H9 (cell line): ENCODE results near the gene ALB. TPM values are rescaled to one million over a fixed set of nuclear protein-coding genes. Genes with fewer than 3 reads are reported as not detected.

ENCODE experiments used
- DNase-seq: peaks from one replicate; pipeline ENCODE4 v3.0.0-alpha.2; 2017
- H2AFZ ChIP-seq: one replicate; pipeline ENCODE4 v1.6.1; 2013; ENCODE audit warnings: mild to moderate bottlenecking, low read length, control low read depth, moderate library complexity
- H2AK5ac ChIP-seq: 2 replicates; pipeline ENCODE4 v1.6.1; 2013; ENCODE audit warnings: low read length, control low read depth, mixed read lengths; ENCODE audit not compliant: insufficient read length
- H2BK120ac ChIP-seq: one replicate; pipeline ENCODE4 v1.6.1; 2013; ENCODE audit warnings: low read depth, mild to moderate bottlenecking, low read length, control low read depth, inconsistent platforms; ENCODE audit not compliant: poor library complexity, severe bottlenecking
- H2BK12ac ChIP-seq: 2 replicates; pipeline ENCODE4 v1.6.1; 2013; ENCODE audit warnings: low read length, control low read depth, mixed read lengths, low read depth; ENCODE audit not compliant: insufficient read length
- H2BK15ac ChIP-seq: 2 replicates; pipeline ENCODE4 v1.6.1; 2013; ENCODE audit warnings: low read depth, low read length, control low read depth
- H2BK20ac ChIP-seq: one replicate; pipeline ENCODE4 v1.6.1; 2013; ENCODE audit warnings: low read depth, mild to moderate bottlenecking, low read length, control low read depth, inconsistent platforms; ENCODE audit not compliant: poor library complexity, severe bottlenecking
- H2BK5ac ChIP-seq: 2 replicates; pipeline ENCODE4 v1.6.1; 2013; ENCODE audit warnings: low read length, control low read depth, mixed read lengths; ENCODE audit not compliant: insufficient read length
- H3K14ac ChIP-seq: 2 replicates; pipeline ENCODE4 v1.6.1; 2013; ENCODE audit warnings: low read length, control low read depth; ENCODE audit not compliant: insufficient read depth
- H3K18ac ChIP-seq: 2 replicates; pipeline ENCODE4 v1.6.1; 2013; ENCODE audit warnings: low read depth, mild to moderate bottlenecking, mixed read lengths, low read length, control low read depth; ENCODE audit not compliant: insufficient read length
- H3K23ac ChIP-seq: 2 replicates; pipeline ENCODE4 v1.6.1; 2013; ENCODE audit warnings: low read length, control low read depth, mixed read lengths, low read depth; ENCODE audit not compliant: insufficient read length
- H3K23me2 ChIP-seq: 2 replicates; pipeline ENCODE4 v1.6.1; 2013; ENCODE audit warnings: low read depth, mild to moderate bottlenecking, mixed read lengths, low read length, control low read depth; ENCODE audit not compliant: insufficient read length, poor library complexity, severe bottlenecking
- H3K27ac ChIP-seq: 2 replicates; pipeline ENCODE4 v1.5.1; 2013; ENCODE audit warnings: low read length, control low read depth, mixed read lengths, low read depth; ENCODE audit not compliant: insufficient read length
- H3K27me3 ChIP-seq: 2 replicates; pipeline ENCODE4 v1.6.1; 2013; ENCODE audit warnings: low read length, control low read depth, inconsistent platforms; ENCODE audit not compliant: insufficient read depth
- H3K4ac ChIP-seq: 2 replicates; pipeline ENCODE4 v1.6.1; 2013; ENCODE audit warnings: low read depth, mild to moderate bottlenecking, control low read depth, inconsistent platforms, low read length, moderate library complexity
- H3K4me1 ChIP-seq: 2 replicates; pipeline ENCODE4 v1.6.1; 2013; ENCODE audit warnings: low read length, control low read depth, inconsistent platforms; ENCODE audit not compliant: insufficient read depth
- H3K4me2 ChIP-seq: 2 replicates; pipeline ENCODE4 v1.6.1; 2013; ENCODE audit warnings: low read length, control low read depth, mixed read lengths; ENCODE audit not compliant: insufficient read length, insufficient read depth
- H3K56ac ChIP-seq: 2 replicates; pipeline ENCODE4 v1.6.1; 2013; ENCODE audit warnings: low read depth, mild to moderate bottlenecking, mixed read lengths, low read length, control low read depth; ENCODE audit not compliant: insufficient read length
- H3K79me1 ChIP-seq: 2 replicates; pipeline ENCODE4 v1.6.1; 2013; ENCODE audit warnings: low read depth, mild to moderate bottlenecking, moderate library complexity, low read length, control low read depth, inconsistent platforms; ENCODE audit not compliant: insufficient read depth, poor library complexity, severe bottlenecking
- H3K79me2 ChIP-seq: 2 replicates; pipeline ENCODE4 v1.6.1; 2013; ENCODE audit warnings: low read length, control low read depth, inconsistent platforms; ENCODE audit not compliant: insufficient read depth
- H3K9ac ChIP-seq: 2 replicates; pipeline ENCODE4 v1.6.1; 2013; ENCODE audit warnings: low read length, control low read depth, mixed read lengths; ENCODE audit not compliant: insufficient read length; ENCODE audit errors: extremely low read depth
- H3K9me3 ChIP-seq: one replicate; pipeline ENCODE4 v1.6.1; 2013; ENCODE audit warnings: low read depth, low read length, inconsistent platforms; ENCODE audit not compliant: control insufficient read depth
- H3T11ph ChIP-seq: one replicate; pipeline ENCODE4 v1.6.1; 2013; ENCODE audit warnings: mild to moderate bottlenecking, low read length, control low read depth, inconsistent platforms
- H4K20me1 ChIP-seq: one replicate; pipeline ENCODE4 v1.6.1; 2013; ENCODE audit not compliant: control insufficient read depth, insufficient read length, insufficient read depth
- H4K5ac ChIP-seq: 2 replicates; pipeline ENCODE4 v1.6.1; 2013; ENCODE audit warnings: low read depth, mild to moderate bottlenecking, mixed read lengths, low read length, control low read depth; ENCODE audit not compliant: insufficient read length
- H4K8ac ChIP-seq: replicated peaks from 2 replicates; pipeline ENCODE4 v1.6.1; 2013; ENCODE audit warnings: low read length, control low read depth, mixed read lengths, low read depth; ENCODE audit not compliant: insufficient read length
- H4K91ac ChIP-seq: 2 replicates; pipeline ENCODE4 v1.6.1; 2013; ENCODE audit warnings: low read depth, mild to moderate bottlenecking, moderate library complexity, mixed read lengths, low read length, control low read depth; ENCODE audit not compliant: insufficient read length
- H3K27ac Mint-ChIP-seq, 3 experiments: 2 replicates in 2 of 3; 3 replicates in 1 of 3; pipeline ENCODE4 v1.8.0; 2020 to 2021; ENCODE audit warnings: mixed read lengths in 3 of 3, mild to moderate bottlenecking in 1 of 3, moderate library complexity in 1 of 3
- H3K27me3 Mint-ChIP-seq: 2 replicates; pipeline ENCODE4 v1.8.0; 2021; ENCODE audit warnings: low read depth, mild to moderate bottlenecking, moderate library complexity, mixed read lengths
- H3K36me3 Mint-ChIP-seq, 3 experiments: 2 replicates in 2 of 3; 3 replicates in 1 of 3; pipeline ENCODE4 v1.8.0; 2020 to 2021; ENCODE audit warnings: low read depth in 3 of 3, mixed read lengths in 3 of 3; ENCODE audit not compliant: insufficient read depth in 1 of 3
- H3K4me1 Mint-ChIP-seq, 2 experiments: 2 replicates each; pipeline ENCODE4 v1.8.0; 2020; ENCODE audit warnings: mixed read lengths in 2 of 2
- H3K4me3 Mint-ChIP-seq, 2 experiments: 2 replicates in 1 of 2; 3 replicates in 1 of 2; pipeline ENCODE4 v1.8.0; 2020 to 2021; ENCODE audit warnings: mild to moderate bottlenecking in 2 of 2, mixed read lengths in 2 of 2, moderate library complexity in 1 of 2
- H3K9me3 Mint-ChIP-seq, 2 experiments: 2 replicates in 1 of 2; 3 replicates in 1 of 2; pipeline ENCODE4 v1.8.0; 2020; ENCODE audit warnings: mild to moderate bottlenecking in 2 of 2, mixed read lengths in 2 of 2, moderate library complexity in 1 of 2
- WGBS: extraction: QIAGEN DNeasy Blood & Tissue Kit; methylation state at CpG from one replicate; pipeline ENCODE4 v1.1.7; 2013; ENCODE audit warnings: missing lambda C conversion rate, low lambda C conversion rate, mixed read lengths; ENCODE audit not compliant: insufficient read length; ENCODE audit errors: extremely low coverage; 5-methylcytosine and 5-hydroxymethylcytosine counted together
- total RNA-seq: library from RNA; stranded (reverse); gene quantifications from 2 replicates; pipeline ENCODE4 v1.2.1, GENCODE V29; 2021
- TF ChIP-seq, protein P1 (sequence below): fragments of 200-600 bp; sonication (generic); conservative IDR thresholded peaks from 3 replicates; pipeline ENCODE4 v1.8.0; 2021; ENCODE audit warnings: antibody characterized with exemption, mild to moderate bottlenecking

Gene ALB
- total RNA-seq, 1 experiment from 2014 or later: not detected

DNA sequence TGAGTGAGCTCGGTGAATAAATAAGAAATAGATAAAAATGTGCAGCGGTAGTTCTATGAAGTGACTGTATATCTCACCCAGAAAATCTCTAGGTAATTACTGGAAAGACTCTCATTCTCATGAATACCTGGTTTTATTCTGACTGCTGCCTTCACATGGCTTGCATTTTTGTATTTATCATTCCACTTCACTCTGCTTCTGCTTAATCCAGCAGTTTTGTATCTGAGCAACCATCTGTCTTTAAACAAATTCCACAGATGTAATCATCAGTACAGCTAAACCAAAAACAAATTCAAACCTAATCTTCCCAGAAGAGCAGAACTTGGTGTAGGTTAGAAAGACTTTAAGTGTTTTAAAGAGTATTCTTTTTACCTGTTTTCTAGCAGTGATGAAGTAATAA is 11.2 kb upstream of the ALB start:
- Histone ChIP-seq H2AK5ac (no peak overlapping the region), H2BK15ac (no peak overlapping the region), H4K8ac (no peak overlapping the region), H3K23me2 (no peaks in the 10 kb centered on the region), H4K91ac (no peak overlapping the region), H2BK20ac (no peak overlapping the region), H2BK12ac (no peak overlapping the region), H3K23ac (no peak overlapping the region), H3K9me3 (no peaks in the 10 kb centered on the region), H2AFZ (no peak overlapping the region), H3K9ac (no peak overlapping the region), H4K5ac (no peak overlapping the region), H2BK120ac (no peak overlapping the region), H3K27ac (no peak overlapping the region), H3K79me1 (no peaks in the 10 kb centered on the region), H2BK5ac (no peak overlapping the region), H3K79me2 (no peaks in the 10 kb centered on the region), H3T11ph (no peak overlapping the region), H3K14ac (no peak overlapping the region), H3K27me3 (no peaks in the 10 kb centered on the region), H3K4ac (no peak overlapping the region), H3K18ac (no peak overlapping the region), H3K4me2 (no peak overlapping the region), H4K20me1 (no peaks in the 10 kb centered on the region), H3K56ac (no peak overlapping the region), H3K4me1 (no peaks in the 10 kb centered on the region)
- TF ChIP-seq, protein P1, sequence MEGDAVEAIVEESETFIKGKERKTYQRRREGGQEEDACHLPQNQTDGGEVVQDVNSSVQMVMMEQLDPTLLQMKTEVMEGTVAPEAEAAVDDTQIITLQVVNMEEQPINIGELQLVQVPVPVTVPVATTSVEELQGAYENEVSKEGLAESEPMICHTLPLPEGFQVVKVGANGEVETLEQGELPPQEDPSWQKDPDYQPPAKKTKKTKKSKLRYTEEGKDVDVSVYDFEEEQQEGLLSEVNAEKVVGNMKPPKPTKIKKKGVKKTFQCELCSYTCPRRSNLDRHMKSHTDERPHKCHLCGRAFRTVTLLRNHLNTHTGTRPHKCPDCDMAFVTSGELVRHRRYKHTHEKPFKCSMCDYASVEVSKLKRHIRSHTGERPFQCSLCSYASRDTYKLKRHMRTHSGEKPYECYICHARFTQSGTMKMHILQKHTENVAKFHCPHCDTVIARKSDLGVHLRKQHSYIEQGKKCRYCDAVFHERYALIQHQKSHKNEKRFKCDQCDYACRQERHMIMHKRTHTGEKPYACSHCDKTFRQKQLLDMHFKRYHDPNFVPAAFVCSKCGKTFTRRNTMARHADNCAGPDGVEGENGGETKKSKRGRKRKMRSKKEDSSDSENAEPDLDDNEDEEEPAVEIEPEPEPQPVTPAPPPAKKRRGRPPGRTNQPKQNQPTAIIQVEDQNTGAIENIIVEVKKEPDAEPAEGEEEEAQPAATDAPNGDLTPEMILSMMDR: no peak
- Mint-ChIP-seq H3K4me1 (no peaks in the 10 kb centered on the region; a peak in 1 of 4 replicates), H3K9me3 (no peaks in the 10 kb centered on the region; a peak in 1 of 5 replicates), H3K36me3 (no peaks in the 10 kb centered on the region; a peak in 1 of 7 replicates), H3K27me3 (no peaks in the 10 kb centered on the region), H3K4me3 (no peak overlapping the region), H3K27ac (no peak overlapping the region)
- no CpG with 5 or more reads among the region's 2 CpGs for WGBS
- no peak for DNase-seq
